Smooth muscle cell (in vitro differentiated cells): Measurements from ENCODE around the gene FOXP4. TPM values are rescaled to one million over a fixed set of nuclear protein-coding genes. Genes with fewer than 3 reads are reported as not detected.

Experiments
- DNase-seq: peaks from one replicate; lab custom pipeline; 2025; ENCODE audit not compliant: unreplicated experiment; lab: John Stamatoyannopoulos, UW
- H2AFZ ChIP-seq: fragments of 200-600 bp; sonication (generic); 2 replicates; pipeline ENCODE4 v1.6.0; 2016; ENCODE audit warnings: antibody characterized with exemption, low read depth, mild to moderate bottlenecking
- H3F3A ChIP-seq: fragments of 200-600 bp; sonication (generic); 2 replicates; pipeline ENCODE4 v1.6.0; 2017; ENCODE audit warnings: antibody characterized with exemption, low read depth
- H3K27ac ChIP-seq: fragments of 200-600 bp; sonication (generic); 2 replicates; pipeline ENCODE4 v1.5.1; 2016; ENCODE audit warnings: low read depth, mild to moderate bottlenecking
- H3K27me3 ChIP-seq: fragments of 200-600 bp; sonication (generic); 2 replicates; pipeline ENCODE4 v1.6.1; 2016; ENCODE audit warnings: low read depth, mild to moderate bottlenecking
- H3K36me3 ChIP-seq: fragments of 200-600 bp; sonication (generic); 2 replicates; pipeline ENCODE4 v1.5.1; 2016; ENCODE audit warnings: low read depth
- H3K4me1 ChIP-seq: fragments of 200-600 bp; sonication (generic); 2 replicates; pipeline ENCODE4 v1.5.1; 2016; ENCODE audit warnings: low read depth
- H3K4me2 ChIP-seq: fragments of 200-600 bp; sonication (generic); 2 replicates; pipeline ENCODE4 v1.6.0; 2016; ENCODE audit warnings: mild to moderate bottlenecking
- H3K4me3 ChIP-seq: fragments of 200-600 bp; sonication (generic); 2 replicates; pipeline ENCODE4 v1.5.1; 2016; ENCODE audit warnings: mild to moderate bottlenecking
- H3K79me2 ChIP-seq: fragments of 200-600 bp; sonication (generic); 2 replicates; pipeline ENCODE4 v1.6.0; 2016; ENCODE audit warnings: low read depth, mild to moderate bottlenecking
- H3K9ac ChIP-seq: fragments of 200-600 bp; sonication (generic); 2 replicates; pipeline ENCODE4 v1.6.0; 2016; ENCODE audit warnings: low read depth
- H3K9me3 ChIP-seq: fragments of 200-600 bp; sonication (generic); replicated peaks from 2 replicates; pipeline ENCODE4 v1.5.1; 2016; ENCODE audit warnings: low read depth
- H4K20me1 ChIP-seq: fragments of 200-600 bp; sonication (generic); 2 replicates; pipeline ENCODE4 v1.6.0; 2016; ENCODE audit warnings: low read depth
- WGBS: methylation state at CpG from one replicate; pipeline ENCODE4 v1.1.7; 2016; ENCODE audit warnings: low lambda C conversion rate; 5-methylcytosine and 5-hydroxymethylcytosine counted together
- polyA plus RNA-seq: library from polyadenylated mRNA; unstranded; fragments of >200 nt; fragmentation: Nextera tagmentation; extraction: Ambion mirVana; gene quantifications from 2 replicates; pipeline ENCODE4 v1.2.1, GENCODE V29; 2016
- total RNA-seq: library from RNA; depleted of rRNA; stranded (reverse); fragments of >200 nt; gene quantifications from 2 replicates; pipeline ENCODE4 v1.2.3, GENCODE V29; 2014
- TF ChIP-seq, protein P1 (sequence below): fragments of 200-600 bp; sonication (generic); IDR thresholded peaks from 2 replicates; pipeline ENCODE4 v1.5.1; 2017; ENCODE audit warnings: borderline replicate concordance, mild to moderate bottlenecking, antibody characterized with exemption; ENCODE audit not compliant: insufficient read depth, poor library complexity, severe bottlenecking

Gene FOXP4
- total and polyA plus RNA-seq, 2 experiments from 2014 or later = 5.3 to 31.9 TPM

DNA sequence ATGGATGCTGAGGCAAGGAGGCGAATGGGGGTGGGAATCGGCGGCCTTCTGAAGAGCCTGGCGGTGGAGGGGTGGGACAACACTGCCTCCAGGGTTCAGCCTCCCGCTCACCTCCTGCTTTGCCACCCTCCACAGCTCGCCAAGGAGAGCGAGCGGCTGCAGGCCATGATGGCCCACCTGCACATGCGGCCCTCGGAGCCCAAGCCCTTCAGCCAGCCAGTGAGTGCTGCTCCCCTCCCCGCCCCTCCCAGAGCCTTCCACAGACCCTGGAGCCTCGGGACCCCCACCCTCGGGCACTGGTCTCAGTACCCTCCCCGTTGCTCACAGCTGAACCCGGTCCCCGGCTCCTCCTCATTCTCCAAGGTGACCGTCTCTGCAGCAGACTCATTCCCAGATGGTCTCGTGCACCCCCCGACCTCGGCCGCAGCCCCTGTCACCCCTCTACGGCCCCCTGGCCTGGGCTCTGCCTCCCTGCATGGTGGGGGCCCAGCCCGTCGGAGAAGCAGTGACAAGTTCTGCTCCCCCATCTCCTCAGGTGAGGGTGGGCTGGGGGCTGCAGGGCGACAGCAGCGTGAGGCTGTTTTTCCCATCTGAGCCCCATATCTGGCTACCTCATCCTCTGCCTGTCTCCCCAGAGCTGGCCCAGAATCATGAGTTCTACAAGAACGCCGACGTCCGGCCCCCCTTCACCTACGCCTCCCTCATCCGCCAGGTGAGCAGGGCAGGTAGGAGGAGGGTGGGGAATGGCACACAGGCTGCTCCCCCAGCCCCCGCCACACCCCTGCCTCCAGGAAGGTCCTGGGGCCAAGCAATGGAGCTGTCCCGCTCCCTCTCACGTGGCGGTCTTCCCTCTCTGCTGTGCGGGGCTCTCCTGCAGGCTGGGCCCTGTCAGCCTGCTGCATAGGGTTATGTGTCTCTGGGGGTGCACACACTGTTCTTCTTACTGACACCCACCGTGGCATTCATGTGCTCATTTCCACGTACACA lies 43.7 kb downstream of the FOXP4 start:
- Histone ChIP-seq H3F3A (no peaks in the 10 kb centered on the region), H3K27me3 (no peaks in the 10 kb centered on the region), H3K36me3 (no peaks in the 10 kb centered on the region), H2AFZ (no peak overlapping the region), H3K27ac (no peak overlapping the region), H3K79me2 (no peaks in the 10 kb centered on the region), H4K20me1 (no peaks in the 10 kb centered on the region), H3K4me1 (no peaks in the 10 kb centered on the region), H3K9ac (no peak overlapping the region), H3K4me3 (no peak overlapping the region), H3K4me2 (no peak overlapping the region), H3K9me3 (no peaks in the 10 kb centered on the region)
- no peak for DNase-seq
- 95% methylated on average over 32 of the region's 39 CpGs for WGBS
- TF ChIP-seq, protein P1, sequence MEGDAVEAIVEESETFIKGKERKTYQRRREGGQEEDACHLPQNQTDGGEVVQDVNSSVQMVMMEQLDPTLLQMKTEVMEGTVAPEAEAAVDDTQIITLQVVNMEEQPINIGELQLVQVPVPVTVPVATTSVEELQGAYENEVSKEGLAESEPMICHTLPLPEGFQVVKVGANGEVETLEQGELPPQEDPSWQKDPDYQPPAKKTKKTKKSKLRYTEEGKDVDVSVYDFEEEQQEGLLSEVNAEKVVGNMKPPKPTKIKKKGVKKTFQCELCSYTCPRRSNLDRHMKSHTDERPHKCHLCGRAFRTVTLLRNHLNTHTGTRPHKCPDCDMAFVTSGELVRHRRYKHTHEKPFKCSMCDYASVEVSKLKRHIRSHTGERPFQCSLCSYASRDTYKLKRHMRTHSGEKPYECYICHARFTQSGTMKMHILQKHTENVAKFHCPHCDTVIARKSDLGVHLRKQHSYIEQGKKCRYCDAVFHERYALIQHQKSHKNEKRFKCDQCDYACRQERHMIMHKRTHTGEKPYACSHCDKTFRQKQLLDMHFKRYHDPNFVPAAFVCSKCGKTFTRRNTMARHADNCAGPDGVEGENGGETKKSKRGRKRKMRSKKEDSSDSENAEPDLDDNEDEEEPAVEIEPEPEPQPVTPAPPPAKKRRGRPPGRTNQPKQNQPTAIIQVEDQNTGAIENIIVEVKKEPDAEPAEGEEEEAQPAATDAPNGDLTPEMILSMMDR = no peak

DNA sequence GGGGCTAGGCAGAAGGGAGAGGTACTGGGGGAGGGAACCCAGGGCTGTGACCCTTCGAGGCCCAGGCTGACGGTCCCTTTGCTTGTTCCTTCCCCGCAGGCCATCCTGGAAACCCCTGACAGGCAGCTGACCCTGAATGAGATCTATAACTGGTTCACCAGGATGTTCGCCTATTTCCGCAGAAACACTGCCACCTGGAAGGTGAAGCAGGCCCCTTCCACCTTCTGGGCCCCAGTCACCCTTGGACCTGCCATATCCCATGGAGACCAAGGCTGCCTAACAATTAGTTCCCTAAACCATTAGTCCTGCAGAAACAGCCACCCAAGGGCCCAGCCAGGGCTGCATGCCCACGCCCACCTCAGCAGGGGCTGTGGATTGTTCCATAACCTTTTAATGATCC lies 44.9 kb downstream of the FOXP4 start:
- no peak overlapping the region for H3K4me3 ChIP-seq
- no peak overlapping the region for H2AFZ ChIP-seq
- no peak overlapping the region for H3K4me2 ChIP-seq
- no peaks in the 10 kb centered on the region for H3K9me3 ChIP-seq
- TF ChIP-seq, protein P1 = no peak
- no peak overlapping the region for H3K27ac ChIP-seq
- H4K20me1 ChIP-seq = no peaks in the 10 kb centered on the region
- H3K4me1 ChIP-seq = no peaks in the 10 kb centered on the region
- H3K36me3 ChIP-seq = no peaks in the 10 kb centered on the region
- H3K9ac ChIP-seq = no peak overlapping the region
- no peaks in the 10 kb centered on the region for H3K79me2 ChIP-seq
- WGBS = 94% methylated on average over 6 of the region's 6 CpGs
- DNase-seq = no peak
- H3F3A ChIP-seq = no peaks in the 10 kb centered on the region
- H3K27me3 ChIP-seq = no peaks in the 10 kb centered on the region

DNA sequence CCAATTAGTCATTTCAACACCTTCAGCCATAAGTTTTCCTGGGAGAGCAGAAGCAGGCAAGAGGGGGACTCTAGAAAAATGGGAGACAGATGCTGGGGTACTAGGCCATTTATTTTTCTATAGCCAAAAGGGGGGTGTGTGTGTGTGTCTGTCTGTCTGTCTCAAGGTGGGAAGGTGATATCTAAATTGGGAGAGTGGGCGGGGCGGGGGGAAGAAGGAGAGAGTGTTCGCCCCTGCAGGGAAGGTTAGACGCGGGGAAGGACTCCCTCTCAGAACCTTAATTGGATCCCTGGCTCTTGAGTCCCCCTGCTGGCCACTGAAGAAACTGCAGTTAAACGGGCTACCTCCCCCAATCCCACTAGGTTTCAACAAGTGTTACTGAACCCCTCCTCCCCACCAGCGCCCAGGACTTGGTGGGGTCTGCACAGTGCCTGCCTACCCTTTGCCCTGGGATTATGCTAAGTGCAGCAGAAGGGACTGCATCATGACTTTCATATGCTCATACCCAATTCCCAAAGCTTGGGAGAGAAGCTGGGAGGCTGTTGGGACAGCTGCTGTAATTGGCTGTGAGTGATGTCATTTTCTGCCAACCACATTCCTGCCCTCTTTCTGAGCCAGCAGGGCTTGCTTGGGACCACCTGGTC lies 45.8 kb downstream of the FOXP4 start:
- Histone ChIP-seq H3K27me3 (no peaks in the 10 kb centered on the region), H3K79me2 (no peaks in the 10 kb centered on the region)
- peak; percentile 54 for DNase-seq

More for the DNA sequence above, 45.8 kb downstream of the FOXP4 start:
- Histone ChIP-seq H3K9ac (no peak overlapping the region), H3K4me1 (no peaks in the 10 kb centered on the region), H3K4me3 (no peak overlapping the region), H3K4me2 (no peak overlapping the region), H3K27ac (no peak overlapping the region), H3K9me3 (no peaks in the 10 kb centered on the region), H3K36me3 (no peaks in the 10 kb centered on the region), H4K20me1 (no peaks in the 10 kb centered on the region), H2AFZ (no peak overlapping the region), H3F3A (no peaks in the 10 kb centered on the region)
- WGBS = 15% methylated on average over 6 of the region's 7 CpGs
- TF ChIP-seq, protein P1 = peak; percentile 86
